Measurements from ENCODE around the gene DICER1.
"Not testable (repeated sequence)": the region's sequence is repeated elsewhere in the genome, so short reads cannot be mapped to it uniquely, and the experiment has no call there.

The DICER1 gene

DNA sequence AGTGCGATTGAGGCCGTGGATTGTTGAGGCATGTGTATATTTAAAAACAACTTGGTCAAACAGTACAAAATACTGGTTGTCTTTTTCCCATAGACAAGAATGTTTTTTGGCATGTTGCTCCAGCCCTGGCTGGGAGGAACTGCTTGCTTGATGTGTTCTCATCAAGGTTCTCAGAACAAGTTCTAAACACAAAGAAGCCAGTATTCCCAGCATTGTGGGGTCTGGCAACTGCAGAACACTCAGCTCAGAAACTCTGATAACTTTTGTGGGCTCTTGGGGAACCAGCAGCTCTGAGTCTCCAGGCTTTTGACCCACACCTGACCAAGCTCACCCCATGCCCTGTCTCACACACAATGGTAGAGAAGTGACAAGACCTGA, 27.1 kb upstream of the DICER1 start:
- DNase-seq (ENCODE audit: low read depth in 2 of 2) = no peak

DNA sequence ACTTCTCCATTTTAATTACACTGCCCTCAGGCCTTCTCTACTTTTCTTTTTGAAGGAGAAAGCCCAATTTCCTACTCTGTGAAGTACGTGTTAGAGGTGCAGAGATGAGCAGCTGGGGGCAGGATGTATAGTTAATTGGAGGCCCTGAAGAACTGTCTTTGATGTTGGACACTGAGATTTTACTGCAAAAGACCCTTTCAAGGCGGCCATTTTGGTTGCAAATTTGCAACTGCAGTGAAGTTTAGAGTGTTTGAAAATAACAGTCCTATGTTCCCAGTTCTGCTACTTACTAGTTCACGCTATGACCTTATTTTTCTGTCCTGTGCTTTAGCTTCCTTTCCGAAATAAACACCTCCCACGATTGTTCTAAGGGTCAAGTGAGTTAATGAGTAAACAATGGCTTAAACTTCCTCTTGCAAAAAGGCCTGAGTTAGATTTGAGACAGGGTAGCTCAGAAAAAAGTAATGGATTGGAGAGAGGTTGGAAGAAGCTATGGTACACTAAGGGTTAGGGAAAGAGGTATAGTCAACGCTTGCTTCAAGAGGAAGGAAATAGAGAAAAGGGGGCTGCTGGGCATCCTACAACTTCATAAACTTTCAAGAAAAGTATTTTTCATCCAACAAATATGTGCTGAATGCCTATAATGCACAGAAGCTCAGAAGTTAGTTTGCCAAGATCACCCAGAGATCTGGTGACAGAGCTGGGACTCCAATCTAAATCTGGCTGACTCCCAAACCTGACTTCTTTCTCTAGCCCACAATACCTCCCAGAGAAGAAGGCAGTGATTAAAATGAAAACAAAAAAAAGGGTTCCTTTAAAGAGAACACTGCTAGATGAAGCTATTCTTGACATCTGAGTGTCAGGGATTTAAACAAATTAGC, 26.4 kb upstream of the DICER1 start:
- no peak for DNase-seq (ENCODE audit: low read depth in 2 of 2)

DNA sequence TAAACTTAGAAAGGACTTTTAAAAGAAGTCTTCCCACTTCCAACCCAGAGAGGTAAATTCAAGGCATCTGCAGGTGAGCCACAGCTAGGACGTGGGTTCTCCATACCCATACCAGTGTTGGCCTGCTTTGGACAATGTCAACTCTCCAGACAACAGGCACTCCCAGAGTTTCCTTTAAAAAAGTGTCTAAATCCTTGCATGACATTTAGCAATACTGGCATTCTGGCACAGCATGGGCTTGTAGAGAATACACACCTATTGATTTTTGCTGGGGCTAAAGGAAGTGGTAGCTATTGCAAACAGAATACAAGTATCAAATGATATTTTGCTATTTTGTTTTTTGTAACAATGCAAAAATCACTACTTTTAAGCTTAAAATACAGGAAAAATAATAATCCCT, 25.8 kb upstream of the DICER1 start:
- DNase-seq (ENCODE audit: low read depth in 2 of 2) = no peak

DNA sequence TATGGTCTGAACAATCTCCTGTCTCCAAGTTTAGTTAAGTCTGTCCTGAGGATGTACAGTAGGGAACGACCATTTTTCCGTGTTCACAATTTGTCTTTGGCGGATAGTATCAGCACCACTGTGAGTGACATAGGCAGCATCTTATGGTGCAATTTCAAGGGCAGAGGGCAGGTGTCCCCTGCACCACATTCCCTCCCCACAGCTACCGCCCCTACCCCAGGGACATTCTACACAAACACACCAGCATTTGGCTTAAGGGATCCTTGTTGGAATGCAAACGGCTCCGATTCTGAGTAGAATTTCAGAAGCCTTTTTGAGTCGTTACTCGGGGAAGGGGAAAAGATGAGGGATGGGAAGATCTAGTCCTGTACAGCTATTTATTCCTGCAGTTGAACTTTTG, 25.1 kb upstream of the DICER1 start:
- DNase-seq (ENCODE audit: low read depth in 2 of 2) = no peak

DNA sequence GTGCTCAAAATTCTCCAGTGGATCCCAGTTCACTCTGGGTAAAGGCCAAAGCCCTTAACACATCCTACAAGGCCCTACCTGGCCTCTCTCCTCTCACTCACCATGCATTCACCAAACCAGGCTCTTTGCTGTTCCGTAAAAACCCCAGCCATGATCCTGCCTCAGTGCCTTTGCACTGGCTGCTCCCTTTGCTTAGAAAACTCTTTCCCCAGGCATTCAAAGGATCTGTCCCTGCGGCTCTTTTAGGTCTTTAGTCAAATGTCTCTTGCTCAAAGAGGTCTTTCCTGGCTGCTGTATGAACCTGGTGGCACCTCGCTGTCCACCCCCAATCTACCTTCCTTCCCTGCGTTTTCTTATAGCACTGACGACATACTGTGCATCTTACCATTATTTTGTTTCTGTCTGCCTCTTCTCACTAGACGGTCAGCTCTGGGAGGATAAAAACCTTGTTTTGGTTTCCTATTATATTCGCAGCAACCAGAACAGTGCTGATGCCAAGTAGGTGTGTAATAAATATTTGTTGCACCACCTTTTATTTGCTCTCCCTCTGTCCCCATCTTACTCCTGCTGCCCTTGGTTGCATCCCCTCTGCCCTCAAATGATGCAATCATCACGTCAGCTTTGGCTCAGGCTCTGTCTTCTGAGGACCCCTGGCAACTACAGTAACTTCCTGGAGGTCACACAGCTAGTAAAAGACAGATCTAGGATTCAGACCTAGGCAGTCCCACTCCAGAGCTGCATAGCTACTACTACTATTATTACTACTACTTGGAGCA, 23.8 kb upstream of the DICER1 start:
- DNase-seq (ENCODE audit: low read depth in 2 of 2) = no peak

DNA sequence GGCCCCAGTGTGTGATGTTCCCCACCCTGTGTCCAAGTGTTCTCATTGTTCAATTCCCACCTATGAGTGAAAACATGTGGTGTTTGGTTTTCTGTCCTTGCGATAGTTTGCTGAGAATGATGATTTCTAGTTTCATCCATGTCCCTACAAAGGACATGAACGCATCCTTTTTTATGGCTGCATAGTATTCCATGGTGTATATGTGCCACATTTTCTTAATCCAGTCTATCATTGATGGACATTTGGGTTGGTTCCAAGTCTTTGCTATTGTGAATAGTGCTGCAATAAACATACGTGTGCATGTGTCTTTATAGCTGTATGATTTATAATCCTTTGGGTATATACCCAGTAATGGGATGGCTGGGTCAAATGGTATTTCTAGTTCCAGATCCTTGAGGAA, 18.3 kb upstream of the DICER1 start:
- not testable (repeated sequence) for DNase-seq (ENCODE audit: low read depth in 2 of 2)

DNA sequence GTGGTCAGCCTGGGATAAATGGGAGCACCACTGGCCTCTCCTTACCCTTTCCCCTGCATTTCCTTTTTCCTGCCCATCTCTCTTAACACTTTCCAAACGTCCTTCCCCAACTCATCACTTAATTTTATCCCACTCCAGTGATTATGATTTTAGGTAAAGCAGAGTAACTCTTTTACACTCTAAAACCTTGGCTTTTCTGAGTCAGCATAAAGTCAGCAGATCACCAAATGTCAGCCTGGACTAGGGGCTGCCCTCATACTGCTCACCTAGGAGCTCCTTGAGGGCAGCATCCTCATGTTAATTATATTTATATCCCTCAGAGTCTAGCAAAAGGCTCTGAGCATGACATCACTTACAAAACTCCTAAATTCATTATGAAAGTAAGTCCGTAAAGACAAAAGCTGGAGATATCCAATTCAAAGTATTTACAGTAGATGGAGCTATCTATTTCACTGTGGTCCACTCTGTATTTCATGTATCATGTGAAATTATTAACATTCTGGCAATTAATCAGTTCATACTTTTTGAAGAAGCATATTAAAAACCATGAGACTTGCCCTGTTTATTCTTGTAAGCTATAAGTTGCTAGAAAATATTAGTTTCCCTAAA, 17.0 kb upstream of the DICER1 start:
- DNase-seq (ENCODE audit: low read depth in 2 of 2) = no peak

DNA sequence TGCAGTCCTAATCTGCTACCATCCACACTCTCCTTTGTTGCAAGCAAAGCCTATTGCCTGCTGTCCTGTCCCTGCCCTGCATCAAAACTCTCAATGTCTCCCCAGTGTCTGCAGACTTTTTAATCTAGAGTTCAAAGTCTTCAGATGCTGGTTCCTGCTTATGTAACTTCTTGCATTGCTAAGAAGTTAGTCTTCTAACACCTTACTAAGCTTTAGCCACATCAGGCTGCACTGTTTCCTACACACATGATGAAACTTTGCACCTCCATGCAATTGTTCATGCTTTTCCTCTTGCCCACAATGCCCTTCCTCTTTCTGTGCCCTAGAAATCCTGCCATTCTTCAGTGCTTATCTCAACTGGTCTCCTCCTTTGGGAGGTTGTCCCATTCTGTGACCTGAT, 16.2 kb upstream of the DICER1 start:
- no peak for DNase-seq (ENCODE audit: low read depth in 2 of 2)

DNA sequence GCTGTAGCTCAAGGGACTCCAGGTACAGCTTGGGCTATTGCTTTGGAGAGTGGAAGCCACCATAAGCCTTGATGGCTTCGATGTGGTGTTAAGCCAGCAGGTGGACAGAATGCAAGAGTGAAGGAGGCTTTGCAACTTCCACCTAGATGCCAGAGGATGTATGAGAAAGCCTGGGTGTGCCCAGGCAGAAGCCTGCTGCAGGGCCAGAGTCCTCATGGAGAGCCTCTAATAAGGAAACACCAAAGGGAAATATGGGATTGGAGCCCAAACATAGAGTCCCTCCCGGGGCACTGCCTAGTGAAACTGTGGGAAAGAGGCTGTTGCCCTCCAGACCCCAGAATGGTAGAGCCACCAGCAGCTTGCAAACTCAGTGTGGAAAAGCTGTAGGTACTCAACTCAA, 9.8 kb upstream of the DICER1 start:
- no peak for DNase-seq (ENCODE audit: low read depth in 2 of 2)

DNA sequence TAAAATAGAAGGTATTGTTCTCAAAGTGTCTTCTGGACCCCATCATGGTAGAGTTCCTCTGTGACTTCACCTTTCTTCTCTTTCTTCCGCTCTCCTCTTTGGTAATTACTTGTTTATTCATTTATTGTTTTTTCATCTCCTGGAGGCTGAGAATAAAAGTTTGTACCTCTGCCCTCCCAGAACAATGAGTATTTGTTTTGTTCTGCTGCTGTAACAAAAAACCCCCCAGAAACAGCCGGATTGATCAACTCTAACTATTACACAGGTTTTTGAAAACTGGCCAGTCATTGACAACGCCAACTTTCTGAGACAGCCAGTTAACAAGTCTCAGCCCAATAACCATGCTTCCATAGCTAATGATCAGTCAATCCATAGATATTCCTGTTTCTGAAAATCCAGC, 8.2 kb upstream of the DICER1 start:
- DNase-seq (ENCODE audit: low read depth in 2 of 2) = no peak

DNA sequence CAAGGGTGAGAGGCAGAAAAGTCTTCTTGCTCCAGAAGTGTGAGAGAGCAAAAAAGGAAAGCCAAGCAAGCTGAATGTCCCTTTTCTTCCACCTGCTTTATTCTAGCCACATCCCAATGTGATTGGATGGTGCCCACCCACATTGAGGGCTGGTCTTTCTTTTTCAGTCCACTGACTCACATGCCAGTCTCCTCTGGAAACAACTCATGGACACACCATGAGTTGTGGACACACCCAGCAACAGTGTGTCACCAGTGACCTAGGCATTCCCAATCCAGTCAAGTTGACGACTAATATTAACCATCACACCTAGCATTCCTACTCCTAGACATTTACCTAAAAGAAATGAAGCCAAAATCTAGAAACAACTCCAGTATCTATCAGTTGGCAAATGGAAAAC, 7.2 kb upstream of the DICER1 start:
- no peak for DNase-seq (ENCODE audit: low read depth in 2 of 2)

DNA sequence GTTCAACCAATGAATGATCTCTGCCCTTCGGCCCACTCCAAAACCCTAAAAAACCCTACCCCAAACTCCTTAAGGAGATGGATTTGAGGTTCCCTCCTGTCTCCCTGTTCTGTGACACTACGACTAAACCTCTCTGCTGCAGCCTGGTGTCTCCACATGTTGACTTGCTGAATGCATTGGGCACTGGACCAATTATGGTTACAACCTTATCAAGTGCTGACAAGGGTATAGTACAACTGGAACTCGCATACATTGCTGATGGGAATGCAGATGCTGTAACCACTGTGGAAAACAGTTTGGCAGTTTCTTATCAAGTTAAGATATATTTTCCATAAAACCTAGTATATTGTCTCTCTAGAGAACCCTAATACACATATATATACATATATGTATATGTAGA, 6.3 kb upstream of the DICER1 start:
- DNase-seq (ENCODE audit: low read depth in 2 of 2) = no peak

DNA sequence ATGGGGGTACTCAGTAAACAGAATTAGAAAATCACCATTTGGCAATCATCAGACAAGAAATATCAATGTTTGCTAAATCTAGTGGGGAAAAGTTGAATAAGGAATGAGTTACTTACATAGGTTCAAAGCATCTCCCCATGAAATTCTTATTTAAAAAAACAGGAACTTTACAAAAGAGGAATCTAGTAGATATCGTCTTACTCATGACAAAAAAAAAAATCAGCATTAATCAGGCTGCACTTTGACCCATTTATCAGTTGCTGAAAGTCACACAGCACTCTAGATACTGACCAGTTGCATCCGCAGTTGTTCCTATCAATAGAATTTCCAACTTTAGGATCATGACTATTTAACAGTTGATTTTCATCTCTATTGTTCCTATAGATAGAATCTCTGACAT, 5.8 kb upstream of the DICER1 start:
- DNase-seq (ENCODE audit: low read depth in 2 of 2) = no peak

DNA sequence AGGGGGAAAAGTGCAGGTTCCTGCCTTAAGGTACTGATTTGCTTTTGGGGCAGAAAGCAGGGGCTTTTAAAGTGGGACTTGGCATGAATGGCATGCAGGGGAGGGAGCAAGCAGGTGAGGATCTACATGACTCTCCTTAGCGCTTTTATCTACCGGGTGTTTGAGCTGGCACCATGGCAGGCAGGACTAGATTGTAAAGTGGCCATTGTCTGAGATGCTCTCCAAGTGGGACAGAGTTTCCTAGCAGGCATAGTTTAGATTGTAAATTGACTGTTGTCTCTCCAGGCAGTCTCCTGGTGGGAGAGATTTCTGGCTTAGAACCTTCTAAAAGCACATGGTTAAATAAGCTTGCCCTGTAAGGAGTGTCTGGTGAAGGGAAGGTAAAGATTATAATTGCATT, 5.3 kb upstream of the DICER1 start:
- no peak for DNase-seq (ENCODE audit: low read depth in 2 of 2)

DNA sequence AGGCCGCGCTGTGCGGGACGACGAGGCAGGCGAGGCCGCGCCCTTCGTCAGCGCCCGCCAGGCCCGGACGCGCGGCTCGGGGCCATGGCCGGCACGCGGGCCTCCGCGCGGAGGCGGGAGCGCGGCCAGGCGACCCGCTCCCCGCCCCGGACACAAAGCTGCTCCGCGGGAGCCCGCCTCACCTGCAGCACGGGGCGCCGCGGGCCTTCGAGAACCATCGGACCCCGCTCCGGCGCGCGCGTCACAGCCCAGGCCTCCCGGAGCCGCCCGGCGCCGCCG, 342 bp downstream of the DICER1 start:
- DNase-seq (ENCODE audit: low read depth in 2 of 2) = no peak

DNA sequence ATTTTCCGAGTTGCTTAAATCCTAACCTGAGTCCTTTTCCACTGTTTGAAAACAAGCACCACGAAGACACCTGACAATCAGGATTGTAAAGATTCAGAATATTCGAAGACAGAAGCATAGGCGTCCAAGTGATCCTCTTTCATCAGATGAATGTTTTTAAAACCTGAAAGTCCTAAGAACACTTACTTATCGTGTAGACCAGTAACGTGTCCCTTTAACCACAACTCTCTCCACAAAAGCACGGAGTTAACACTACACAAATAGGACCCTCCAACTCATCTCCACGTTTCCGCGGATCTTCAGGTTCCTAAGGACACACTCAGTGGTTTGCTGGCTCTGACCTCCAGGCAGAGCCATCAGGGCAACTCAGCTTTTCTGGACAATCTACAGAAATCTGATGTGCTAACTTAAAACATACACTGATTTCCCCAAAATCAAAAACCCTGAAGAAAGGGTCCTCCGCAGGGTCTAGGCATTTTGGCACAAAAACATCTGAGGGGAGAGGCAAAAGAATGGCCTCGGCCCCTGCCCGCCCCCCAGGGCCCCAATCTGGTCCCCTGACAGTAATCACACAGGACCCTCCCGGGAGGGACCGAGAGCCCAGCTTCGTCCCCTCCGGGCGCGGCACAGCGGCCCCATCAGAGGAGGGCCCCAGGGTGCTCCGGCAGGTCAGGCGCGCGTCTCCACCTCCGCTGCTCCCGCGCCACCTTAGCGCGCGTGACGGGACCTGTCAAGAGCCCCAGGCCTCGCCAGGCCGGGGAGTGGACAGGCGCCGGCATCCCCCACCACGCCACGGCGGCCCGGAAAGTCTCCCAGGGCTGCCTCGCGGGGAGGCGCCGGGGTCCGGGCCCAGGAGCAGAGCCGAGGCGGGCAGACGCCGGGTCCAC, 925 bp downstream of the DICER1 start:
- DNase-seq (ENCODE audit: low read depth in 2 of 2) = peak in 1 of 2 donors; percentile 17

DNA sequence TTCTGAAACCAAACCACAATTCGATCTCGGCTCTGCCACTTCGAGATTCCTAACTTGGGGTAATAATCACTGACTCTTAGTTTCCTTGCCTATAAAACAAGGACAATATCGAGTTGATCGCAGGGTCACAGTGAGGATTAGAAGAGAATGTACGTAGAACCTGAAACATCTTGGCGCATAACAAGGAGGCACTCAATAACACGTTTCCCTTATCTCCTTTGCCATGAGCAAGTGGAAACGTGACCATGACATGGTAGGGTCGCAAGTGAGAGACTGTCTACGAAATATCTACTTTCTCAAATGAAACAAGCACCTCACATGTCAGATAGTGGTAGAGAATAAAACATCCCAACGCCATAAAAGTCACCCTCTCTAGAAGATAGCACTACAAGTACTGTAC, 2.3 kb downstream of the DICER1 start:
- DNase-seq (ENCODE audit: low read depth in 2 of 2) = no peak

DNA sequence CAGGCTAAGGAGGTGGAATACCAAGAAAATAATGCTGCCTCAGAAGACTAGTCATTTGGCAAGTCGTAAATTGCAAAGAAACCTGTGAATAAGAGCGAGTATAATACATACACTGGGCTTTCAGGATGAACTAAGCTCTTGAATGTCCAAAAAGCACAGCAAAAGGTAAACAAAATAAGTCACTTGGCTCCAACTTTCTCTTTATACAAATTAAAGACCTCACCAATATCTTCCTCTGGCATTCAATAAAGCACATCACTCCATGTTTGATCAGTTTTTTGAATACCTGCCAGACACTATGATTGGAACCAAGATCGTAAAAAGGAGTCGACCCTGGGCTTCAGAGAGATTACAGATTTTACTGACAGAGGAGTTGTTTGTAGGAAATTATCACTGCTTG, 3.5 kb downstream of the DICER1 start:
- no peak for DNase-seq (ENCODE audit: low read depth in 2 of 2)

DNA sequence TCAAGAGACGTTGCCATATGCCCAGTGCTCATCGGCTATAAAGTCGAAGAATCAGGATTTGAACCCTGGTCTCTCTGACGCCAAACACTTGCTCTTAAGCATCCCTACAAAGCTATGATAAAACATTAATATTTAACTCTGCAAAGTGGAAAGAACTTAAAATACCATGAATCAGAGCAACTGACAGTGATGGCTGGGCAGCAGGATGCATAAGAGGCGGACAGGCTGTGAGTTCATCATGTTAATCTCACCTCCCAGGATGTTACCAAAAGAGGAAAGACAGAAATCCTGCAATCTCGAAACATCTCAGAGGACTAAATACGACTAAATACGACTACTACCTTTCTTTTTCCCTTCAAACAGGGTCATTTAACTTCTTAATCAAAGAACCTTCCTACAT, 5.8 kb downstream of the DICER1 start:
- DNase-seq (ENCODE audit: low read depth in 2 of 2) = no peak

DNA sequence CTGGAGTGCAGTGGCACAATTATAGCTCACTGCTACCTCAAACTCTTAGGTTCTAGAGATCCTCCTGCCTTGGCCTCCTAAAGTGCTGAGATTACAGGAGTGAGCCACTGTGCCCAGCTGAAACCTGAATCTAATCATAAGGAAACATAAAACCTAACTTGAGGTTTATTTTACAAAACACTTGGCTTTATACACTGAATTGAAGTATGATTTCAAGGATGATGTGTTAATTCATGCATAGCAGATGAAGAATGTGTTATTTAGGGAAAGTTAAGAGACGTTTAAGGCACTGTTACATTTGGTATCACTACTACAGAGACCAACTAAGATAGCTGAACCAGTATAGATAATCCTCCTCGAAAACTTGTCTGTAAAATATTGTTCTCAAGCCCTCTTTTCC, 6.4 kb downstream of the DICER1 start:
- DNase-seq (ENCODE audit: low read depth in 2 of 2) = no peak

DNA sequence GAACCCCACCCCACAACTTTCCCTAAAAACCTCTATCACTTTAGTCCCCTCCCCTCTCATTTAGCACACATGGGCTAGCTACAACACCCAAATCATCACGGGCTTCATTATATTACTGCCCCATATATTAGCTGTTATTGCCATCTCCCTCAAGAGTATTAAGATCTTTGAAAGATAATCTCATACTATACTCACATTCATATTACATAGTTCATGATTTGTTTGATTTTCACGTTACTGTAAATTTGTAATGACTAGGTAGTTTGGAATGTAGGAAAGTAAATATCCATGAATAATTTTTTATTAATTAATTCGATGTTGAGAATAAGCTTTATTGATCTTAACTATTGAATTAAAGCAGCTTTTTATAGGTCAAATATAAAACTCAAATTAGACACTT, 7.9 kb downstream of the DICER1 start:
- DNase-seq (ENCODE audit: low read depth in 2 of 2) = no peak

DNA sequence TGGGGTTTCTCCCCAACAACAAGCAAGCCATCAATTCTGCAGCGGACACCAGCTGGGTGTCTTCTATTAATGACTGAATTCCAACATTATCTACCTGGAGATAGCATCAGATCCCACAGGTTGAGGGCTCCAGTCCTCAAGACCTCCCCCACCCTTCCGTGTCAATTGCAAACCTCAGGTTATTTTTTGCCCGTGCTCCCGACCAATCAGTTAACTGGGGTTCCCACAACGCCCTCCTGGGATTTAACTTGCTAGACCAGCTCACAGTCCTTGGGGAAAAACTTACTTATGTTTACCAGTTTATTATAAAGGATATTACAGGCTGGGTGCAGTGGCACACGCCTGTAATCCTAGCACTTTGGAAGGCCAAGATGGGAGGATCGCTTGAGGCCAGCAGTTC, 9.7 kb downstream of the DICER1 start:
- no peak for DNase-seq (ENCODE audit: low read depth in 2 of 2)

All from stimulated activated CD8-positive, alpha-beta memory T cell treated with anti-CD3 and anti-CD28 coated beads, Interleukin-7, amount 100 ng/mL, for 4 hours (primary cell).